RWPE2 (cell line): Measurements from ENCODE around the gene CNTF.

ENCODE experiments used
- ATAC-seq: fragments of 200-7000 bp; cut with Tn5 transposase; 3 replicates; pipeline ENCODE4 v1.9.1; 2021; ENCODE audit warnings: low read depth
- DNase-seq: peaks from one replicate; pipeline ENCODE4 v3.0.0-alpha.2; 2020; ENCODE audit warnings: low spot score
- H3K27ac ChIP-seq: fragments of 450-650 bp; 2 replicates; pipeline ENCODE4 v1.5.1; 2017; ENCODE audit warnings: mild to moderate bottlenecking; ENCODE audit not compliant: poor library complexity, severe bottlenecking
- H3K27me3 ChIP-seq: fragments of 250-450 bp; sonication (Bioruptor Pico); 2 replicates; pipeline ENCODE4 v1.5.1; 2021; ENCODE audit warnings: mild to moderate bottlenecking, moderate library complexity; ENCODE audit not compliant: insufficient read depth, poor library complexity, severe bottlenecking
- H3K36me3 ChIP-seq: fragments of 250-450 bp; sonication (Bioruptor Pico); 2 replicates; pipeline ENCODE4 v1.5.1; 2020; ENCODE audit warnings: low read depth, mild to moderate bottlenecking, moderate library complexity
- H3K4me1 ChIP-seq: fragments of 250-450 bp; sonication (Bioruptor Pico); 2 replicates; pipeline ENCODE4 v1.5.1; 2021; ENCODE audit warnings: mild to moderate bottlenecking, moderate library complexity; ENCODE audit not compliant: insufficient read depth, poor library complexity, severe bottlenecking
- H3K4me3 ChIP-seq: fragments of 250-450 bp; sonication (Bioruptor Pico); 2 replicates; pipeline ENCODE4 v1.5.1; 2021; ENCODE audit warnings: mild to moderate bottlenecking, moderate library complexity; ENCODE audit not compliant: severe bottlenecking
- H3K9me3 ChIP-seq: fragments of 250-450 bp; sonication (Bioruptor Pico); 2 replicates; pipeline ENCODE4 v1.5.1; 2021; ENCODE audit warnings: mild to moderate bottlenecking, moderate library complexity; ENCODE audit not compliant: severe bottlenecking
- TF ChIP-seq, protein P1 (sequence below): fragments of 450-650 bp; IDR thresholded peaks from one replicate; pipeline ENCODE4 v1.5.1; 2017; ENCODE audit warnings: mild to moderate bottlenecking, moderate library complexity; ENCODE audit not compliant: poor library complexity, severe bottlenecking

CNTF gene

GRCh38 chr11:58597486-58598144, 24.9 kb upstream of the CNTF start:
- Histone ChIP-seq H3K4me1 (peaks cover 4% of the 10 kb centered on the region), H3K9me3 (no peaks in the 10 kb centered on the region), H3K27ac (no peak overlapping the region), H3K36me3 (peaks cover 56% of the 10 kb centered on the region), H3K4me3 (no peak overlapping the region), H3K27me3 (no peaks in the 10 kb centered on the region)
- DNase-seq (no peak), ATAC-seq (no peak)
- TF ChIP-seq, protein P1, sequence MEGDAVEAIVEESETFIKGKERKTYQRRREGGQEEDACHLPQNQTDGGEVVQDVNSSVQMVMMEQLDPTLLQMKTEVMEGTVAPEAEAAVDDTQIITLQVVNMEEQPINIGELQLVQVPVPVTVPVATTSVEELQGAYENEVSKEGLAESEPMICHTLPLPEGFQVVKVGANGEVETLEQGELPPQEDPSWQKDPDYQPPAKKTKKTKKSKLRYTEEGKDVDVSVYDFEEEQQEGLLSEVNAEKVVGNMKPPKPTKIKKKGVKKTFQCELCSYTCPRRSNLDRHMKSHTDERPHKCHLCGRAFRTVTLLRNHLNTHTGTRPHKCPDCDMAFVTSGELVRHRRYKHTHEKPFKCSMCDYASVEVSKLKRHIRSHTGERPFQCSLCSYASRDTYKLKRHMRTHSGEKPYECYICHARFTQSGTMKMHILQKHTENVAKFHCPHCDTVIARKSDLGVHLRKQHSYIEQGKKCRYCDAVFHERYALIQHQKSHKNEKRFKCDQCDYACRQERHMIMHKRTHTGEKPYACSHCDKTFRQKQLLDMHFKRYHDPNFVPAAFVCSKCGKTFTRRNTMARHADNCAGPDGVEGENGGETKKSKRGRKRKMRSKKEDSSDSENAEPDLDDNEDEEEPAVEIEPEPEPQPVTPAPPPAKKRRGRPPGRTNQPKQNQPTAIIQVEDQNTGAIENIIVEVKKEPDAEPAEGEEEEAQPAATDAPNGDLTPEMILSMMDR, result no peak

DNA sequence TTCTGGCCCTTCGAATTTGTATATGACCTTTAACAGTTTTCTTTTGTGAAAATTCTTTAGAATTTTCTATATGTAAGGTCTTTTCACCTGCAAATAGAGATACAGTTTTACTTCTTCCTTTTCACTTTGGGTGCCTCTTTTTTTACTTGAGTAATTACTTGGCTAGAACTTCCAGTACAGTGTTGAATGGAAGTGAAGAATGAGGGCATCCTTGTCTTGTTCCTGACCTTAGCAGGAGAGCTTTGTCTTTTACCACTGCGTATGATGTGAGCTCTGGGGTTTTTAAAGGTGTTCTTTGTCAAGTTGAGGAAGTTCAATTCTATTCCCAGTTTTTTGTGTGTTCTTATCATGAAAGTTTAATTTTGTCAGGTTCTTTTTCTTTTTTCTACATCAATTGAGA, 22.0 kb upstream of the CNTF start:
- no peak for ATAC-seq
- Histone ChIP-seq H3K4me3 (no peak overlapping the region), H3K4me1 (peaks cover 4% of the 10 kb centered on the region), H3K36me3 (peaks cover 45% of the 10 kb centered on the region), H3K27ac (no peak overlapping the region), H3K9me3 (no peaks in the 10 kb centered on the region), H3K27me3 (no peaks in the 10 kb centered on the region)
- TF ChIP-seq, protein P1, result no peak
- DNase-seq, result no peak

- H3K27me3 ChIP-seq, result no peaks in the 10 kb centered on the region
- ATAC-seq (no peak), DNase-seq (no peak)
- no peak overlapping the region for H3K27ac ChIP-seq
- TF ChIP-seq, protein P1, result no peak
- H3K4me3 ChIP-seq, result no peak overlapping the region
- peaks cover 52% of the 10 kb centered on the region for H3K36me3 ChIP-seq
- no peaks in the 10 kb centered on the region for H3K9me3 ChIP-seq
- H3K4me1 ChIP-seq, result peaks cover 4% of the 10 kb centered on the region
Measured at GRCh38 chr11:58606930-58607714, 15.3 kb upstream of the CNTF start.

- ATAC-seq (no peak), DNase-seq (no peak)
- peaks cover 54% of the 10 kb centered on the region for H3K36me3 ChIP-seq
- no peaks in the 10 kb centered on the region for H3K9me3 ChIP-seq
- no peak overlapping the region for H3K27ac ChIP-seq
- peaks cover 4% of the 10 kb centered on the region for H3K4me1 ChIP-seq
- TF ChIP-seq, protein P1, result no peak
- H3K27me3 ChIP-seq, result no peaks in the 10 kb centered on the region
- H3K4me3 ChIP-seq, result no peak overlapping the region
Measured at GRCh38 chr11:58608331-58608730, 14.1 kb upstream of the CNTF start.

DNA sequence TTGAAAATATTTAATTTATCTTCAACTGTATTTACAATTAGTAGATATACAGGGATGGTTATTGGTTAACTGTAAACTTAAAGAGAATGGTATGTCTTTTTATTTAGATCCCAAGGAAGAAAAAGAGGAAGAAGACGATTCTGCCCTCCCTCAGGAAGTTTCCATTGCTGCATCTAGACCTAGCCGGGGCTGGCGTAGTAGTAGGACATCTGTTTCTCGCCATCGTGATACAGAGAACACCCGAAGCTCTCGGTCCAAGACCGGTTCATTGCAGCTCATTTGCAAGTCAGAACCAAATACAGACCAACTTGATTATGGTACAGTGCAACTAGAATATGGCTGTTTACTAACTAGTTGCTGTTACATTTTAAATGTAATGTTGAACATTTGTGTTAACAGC, 12.7 kb upstream of the CNTF start:
- peaks cover 4% of the 10 kb centered on the region for H3K4me1 ChIP-seq
- H3K9me3 ChIP-seq, result no peaks in the 10 kb centered on the region
- H3K36me3 ChIP-seq, result peaks cover 68% of the 10 kb centered on the region
- H3K27me3 ChIP-seq, result no peaks in the 10 kb centered on the region
- no peak for ATAC-seq
- no peak for DNase-seq
- TF ChIP-seq, protein P1, result no peak
- no peak overlapping the region for H3K27ac ChIP-seq
- H3K4me3 ChIP-seq, result no peak overlapping the region
